Activated effector memory CD4-positive, alpha-beta T cell treated with anti-CD3 and anti-CD28 coated beads, Interleukin-2, amount 50 U/mL, for 16 hours (primary cell): ENCODE results near the gene TBR1.
A peak's percentile ranks its signal among the peaks of the same experiment; 100 is the strongest.

ENCODE experiments used
- DNase-seq: peaks from one replicate; pipeline ENCODE4 v3.0.0-alpha.2; 2020

Gene TBR1

DNA sequence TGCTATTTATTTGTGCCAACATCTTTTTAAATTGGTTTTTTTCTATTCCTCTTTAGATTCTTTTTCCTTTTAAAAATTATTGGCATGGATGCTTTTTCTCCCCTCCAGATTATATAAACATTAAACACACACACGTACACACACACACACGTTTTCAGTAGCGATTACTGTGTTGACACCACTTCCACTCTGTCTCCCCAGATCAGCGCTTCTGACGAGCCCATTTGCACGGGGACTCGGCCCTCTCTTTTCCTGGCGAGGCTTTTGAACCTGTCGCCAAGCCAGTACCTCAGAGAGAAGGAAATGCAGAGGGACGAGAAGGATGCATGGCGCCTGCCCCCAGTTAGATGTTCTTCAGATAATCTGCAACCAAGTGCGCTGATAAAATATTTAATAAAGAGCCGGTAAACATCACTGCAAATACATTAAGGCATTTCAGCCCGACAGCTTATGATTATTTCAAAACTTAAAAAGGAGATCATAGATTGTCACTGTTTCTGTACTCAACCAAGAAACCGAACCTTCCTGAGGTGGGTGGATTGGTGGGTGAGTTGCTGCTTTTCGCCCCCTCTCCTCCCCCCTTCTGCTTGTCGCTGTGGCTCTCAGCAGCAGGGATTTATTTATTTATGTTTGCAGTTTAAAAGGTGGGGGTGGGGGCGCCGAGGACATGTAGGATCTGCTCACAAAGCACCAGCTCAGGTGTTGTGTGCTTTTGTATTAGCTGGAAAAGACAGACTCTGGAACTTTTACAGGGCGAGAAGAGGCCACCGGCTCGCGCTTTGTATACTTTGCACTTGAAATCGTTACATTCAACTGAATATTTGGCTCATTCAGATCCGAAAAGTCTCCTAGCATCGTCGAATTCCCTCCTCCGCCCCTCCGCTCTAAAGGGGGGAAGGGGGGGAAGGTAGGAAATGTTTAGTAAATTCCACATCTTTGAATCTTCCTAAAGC is 787 bp upstream of the TBR1 start:
- peak; percentile 63 for DNase-seq

DNA sequence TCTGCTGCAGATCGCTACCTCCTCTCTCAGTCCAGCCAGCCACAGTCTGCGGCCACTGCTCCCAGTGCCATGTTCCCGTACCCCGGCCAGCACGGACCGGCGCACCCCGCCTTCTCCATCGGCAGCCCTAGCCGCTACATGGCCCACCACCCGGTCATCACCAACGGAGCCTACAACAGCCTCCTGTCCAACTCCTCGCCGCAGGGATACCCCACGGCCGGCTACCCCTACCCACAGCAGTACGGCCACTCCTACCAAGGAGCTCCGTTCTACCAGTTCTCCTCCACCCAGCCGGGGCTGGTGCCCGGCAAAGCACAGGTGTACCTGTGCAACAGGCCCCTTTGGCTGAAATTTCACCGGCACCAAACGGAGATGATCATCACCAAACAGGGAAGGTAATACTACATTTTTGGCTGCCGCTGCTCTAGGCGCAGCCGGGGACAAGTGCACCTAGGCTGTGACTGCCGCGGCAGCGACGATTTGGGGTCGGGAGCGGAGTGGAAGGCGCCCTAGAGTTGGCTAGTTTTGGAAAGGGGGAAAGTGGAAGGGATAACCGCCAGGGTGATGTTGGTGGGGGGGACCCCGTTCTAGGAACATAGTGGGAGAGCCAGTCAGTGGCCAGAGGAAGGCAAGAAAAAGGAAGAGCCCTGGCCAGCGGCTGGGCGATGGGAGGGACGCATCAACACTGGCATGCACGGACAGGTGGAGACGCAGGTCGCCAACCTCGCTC is 776 bp downstream of the TBR1 start:
- peak; percentile 61 for DNase-seq

DNA sequence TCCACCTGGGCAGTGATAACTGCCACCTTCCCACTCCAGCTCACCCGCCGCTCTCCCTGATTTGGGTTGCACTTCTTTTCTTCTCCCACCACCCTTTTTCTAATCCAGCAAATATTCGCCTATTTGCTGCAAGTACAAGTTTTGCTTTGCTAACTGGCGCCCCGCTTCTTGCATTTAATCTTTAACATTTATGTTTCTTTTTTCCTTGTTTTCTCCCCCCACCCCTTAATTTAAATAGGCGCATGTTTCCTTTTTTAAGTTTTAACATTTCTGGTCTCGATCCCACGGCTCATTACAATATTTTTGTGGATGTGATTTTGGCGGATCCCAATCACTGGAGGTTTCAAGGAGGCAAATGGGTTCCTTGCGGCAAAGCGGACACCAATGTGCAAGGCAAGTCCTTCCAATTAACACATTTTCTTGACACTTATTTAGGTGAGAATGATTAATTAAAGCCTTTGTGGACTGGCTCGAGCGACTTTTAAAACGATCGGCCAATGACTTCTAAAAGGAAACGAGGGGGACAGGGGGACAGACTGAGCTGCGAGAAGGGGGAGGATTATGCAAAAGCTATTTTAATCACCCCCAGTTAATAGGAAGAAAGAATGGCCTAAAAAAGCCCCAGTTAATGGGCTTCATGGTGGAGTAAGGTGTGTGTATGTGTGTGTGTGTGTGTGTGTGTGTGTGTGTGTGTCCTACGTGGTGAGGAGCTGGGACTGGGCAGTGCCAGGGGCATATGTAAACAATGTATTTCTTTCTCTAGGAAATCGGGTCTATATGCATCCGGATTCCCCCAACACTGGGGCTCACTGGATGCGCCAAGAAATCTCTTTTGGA is 1.6 kb downstream of the TBR1 start:
- no peak for DNase-seq

DNA sequence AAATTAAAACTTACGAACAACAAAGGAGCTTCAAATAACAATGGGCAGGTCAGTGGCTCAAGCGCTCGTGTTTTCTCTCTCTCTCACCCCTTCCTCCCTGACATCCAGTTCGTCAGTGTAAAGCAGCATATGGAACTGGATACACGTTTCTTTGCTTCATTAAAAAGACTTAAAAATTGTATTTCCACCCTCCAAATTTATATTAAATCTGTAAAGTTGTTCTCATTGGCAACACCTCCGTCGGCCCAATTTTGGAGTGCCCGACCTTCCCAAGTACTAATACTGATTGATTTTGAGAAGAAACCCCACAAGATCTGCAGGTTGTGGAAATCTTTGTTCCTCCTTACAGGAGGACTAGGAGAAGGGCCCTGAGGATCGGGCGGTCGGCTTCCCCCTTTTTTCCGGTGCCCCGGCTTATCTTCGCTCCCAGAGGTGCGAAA is 2.2 kb downstream of the TBR1 start:
- DNase-seq, result no peak

DNA sequence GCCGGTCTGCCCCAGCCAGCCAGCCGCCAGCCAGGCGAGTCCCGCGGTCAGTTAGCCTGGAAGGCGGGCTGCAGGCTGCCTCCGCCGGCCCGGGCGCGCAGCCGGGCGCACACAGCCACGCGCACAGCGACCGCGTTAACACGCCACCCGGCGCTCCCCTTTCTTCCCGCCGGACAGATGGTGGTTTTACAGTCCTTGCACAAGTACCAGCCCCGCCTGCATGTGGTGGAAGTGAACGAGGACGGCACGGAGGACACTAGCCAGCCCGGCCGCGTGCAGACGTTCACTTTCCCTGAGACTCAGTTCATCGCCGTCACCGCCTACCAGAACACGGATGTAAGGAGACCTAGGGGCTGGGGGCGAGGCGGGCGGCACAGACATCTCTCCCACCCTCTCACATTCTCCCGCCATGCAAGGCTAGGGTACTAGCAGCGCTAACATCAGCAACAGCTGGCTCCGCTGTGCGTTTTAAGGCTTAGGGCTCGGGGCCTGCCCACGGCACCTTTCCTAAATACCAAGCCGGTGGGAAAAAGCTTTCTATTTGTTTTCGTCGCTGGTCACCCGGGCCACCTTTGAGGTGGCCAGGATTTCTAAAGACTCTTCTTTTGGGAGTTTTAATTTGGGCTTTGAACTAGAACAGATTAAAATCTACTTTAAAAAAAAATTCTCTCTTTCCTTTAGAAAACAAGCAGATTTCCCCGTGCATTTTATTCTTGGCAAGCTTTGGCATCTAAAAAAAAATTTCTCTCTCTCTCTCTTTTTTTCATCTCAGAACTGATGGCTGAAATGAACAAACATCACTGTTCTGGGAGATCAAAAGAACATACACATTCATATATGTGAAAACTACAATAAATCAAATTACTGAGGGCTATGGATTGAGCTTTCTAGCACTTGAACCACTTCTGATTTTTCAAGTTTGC is 2.9 kb downstream of the TBR1 start:
- no peak for DNase-seq

DNA sequence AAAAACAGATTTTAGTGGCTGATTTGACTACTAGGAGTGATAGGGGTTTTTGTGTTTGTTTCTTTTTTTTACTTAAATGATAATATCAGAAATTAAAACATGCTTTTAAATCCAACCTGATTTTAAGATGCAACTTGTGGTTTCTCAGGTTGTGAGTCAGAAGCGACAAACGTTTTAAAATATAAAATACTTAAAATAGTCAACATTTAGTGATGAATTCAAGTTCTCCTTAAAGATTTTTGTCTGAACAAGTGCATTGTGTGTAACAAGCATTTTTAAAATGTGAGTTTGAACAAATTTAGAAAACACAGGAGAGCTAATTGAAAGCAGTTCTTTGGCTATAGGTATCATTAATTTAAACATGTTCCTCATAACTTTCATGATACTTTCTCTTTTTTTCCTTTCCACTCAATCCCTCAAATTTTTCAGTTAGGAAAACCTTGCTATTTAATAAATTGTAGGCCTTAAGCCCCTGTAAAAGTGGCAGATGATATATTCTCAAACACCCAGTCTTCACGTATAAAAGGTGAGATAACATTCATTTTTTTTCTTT is 3.6 kb downstream of the TBR1 start:
- DNase-seq, result no peak

DNA sequence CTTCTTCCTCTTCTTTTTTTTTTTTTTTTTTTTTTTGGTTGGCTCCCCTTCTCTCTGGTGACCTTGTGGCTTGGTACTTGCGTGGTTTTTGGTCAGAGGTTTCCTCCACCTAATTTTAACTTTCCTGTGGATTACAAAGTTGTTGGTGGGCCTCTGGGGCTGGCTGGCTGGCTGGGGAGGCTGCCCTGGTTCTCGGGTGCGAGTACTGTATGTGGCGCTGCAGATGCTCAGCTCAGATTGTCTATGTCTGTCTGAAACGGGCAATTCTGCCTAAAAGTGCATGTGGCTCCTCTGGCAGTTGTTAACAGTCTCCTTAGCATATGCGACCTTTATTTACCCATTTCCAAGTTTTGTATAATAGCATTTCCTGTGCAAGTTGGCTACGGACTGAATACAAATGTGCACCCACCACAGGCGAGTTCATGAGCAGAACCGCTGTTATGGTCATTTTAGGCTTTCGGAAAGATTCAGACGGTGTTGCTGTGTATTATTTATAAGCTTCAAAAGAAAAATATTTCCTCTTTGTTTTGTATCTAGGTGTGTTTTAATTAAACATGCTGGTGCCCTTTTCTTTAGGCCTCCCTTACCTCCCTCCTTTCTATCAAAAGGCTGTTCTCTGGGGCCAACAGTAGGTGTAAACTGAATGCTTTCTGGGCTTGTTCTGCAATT is 4.4 kb downstream of the TBR1 start:
- DNase-seq, result no peak

DNA sequence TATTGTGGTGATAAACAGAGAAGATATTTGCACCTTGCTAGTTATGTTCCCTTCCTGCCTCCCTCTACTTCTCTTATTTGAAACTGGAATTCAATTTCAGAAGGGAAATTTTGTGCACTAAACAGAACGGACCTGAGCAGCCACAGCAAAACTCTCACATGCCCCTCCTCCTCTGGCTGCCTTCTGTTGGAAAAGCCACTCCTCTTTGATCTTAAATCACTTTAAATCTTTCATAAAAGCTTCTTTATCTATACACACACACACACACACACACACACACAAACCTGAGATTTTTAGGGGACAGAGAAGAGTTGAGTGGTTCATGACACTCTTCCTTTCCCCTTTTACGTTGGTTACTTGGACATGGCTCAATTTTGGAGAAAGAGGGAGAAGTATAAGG is 5.6 kb downstream of the TBR1 start:
- no peak for DNase-seq

DNA sequence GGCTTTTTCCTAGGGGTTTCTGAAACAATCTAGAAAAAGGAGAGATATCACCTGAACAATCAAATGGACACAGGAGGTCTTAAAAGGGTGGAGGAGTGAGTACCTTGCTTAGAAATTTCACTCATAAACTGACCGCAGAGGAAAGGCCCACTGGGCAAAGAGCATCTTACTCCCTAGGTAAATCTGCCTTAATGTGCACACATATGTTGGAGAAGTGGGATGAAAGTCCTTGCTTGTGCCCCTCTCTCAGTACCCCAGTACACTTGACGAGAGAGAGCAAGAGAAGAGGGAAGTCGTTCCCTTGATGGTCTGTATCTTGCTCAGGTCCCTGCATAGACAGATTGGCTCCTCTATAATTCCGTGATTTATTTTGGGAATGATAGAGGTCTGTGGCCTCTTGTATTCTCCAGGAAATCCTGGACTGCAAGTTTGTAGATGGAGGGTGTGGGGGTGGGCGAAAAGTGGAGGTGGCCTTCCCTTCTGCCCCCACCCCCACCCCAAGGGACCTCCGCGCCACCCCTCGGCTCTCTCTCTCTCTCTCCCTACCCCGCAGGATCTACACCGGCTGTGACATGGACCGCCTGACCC is 6.8 kb downstream of the TBR1 start:
- DNase-seq, result no peak

DNA sequence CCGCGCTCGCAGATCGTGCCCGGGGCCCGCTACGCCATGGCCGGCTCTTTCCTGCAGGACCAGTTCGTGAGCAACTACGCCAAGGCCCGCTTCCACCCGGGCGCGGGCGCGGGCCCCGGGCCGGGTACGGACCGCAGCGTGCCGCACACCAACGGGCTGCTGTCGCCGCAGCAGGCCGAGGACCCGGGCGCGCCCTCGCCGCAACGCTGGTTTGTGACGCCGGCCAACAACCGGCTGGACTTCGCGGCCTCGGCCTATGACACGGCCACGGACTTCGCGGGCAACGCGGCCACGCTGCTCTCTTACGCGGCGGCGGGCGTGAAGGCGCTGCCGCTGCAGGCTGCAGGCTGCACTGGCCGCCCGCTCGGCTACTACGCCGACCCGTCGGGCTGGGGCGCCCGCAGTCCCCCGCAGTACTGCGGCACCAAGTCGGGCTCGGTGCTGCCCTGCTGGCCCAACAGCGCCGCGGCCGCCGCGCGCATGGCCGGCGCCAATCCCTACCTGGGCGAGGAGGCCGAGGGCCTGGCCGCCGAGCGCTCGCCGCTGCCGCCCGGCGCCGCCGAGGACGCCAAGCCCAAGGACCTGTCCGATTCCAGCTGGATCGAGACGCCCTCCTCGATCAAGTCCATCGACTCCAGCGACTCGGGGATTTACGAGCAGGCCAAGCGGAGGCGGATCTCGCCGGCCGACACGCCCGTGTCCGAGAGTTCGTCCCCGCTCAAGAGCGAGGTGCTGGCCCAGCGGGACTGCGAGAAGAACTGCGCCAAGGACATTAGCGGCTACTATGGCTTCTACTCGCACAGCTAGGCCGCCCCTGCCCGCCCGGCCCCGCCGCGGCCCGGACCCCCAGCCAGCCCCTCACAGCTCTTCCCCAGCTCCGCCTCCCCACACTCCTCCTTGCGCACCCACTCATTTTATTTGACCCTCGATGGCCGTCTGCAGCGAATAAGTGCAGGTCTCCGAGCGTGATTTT is 7.6 kb downstream of the TBR1 start:
- no peak for DNase-seq

DNA sequence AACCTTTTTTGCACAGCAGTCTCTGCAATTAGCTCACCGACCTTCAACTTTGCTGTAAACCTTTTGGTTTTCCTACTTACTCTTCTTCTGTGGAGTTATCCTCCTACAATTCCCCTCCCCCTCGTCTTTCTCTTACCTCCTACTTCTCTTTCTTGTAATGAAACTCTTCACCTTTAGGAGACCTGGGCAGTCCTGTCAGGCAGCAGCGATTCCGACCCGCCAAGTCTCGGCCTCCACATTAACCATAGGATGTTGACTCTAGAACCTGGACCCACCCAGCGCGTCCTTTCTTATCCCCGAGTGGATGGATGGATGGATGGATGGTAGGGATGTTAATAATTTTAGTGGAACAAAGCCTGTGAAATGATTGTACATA is 8.3 kb downstream of the TBR1 start:
- DNase-seq, result no peak

DNA sequence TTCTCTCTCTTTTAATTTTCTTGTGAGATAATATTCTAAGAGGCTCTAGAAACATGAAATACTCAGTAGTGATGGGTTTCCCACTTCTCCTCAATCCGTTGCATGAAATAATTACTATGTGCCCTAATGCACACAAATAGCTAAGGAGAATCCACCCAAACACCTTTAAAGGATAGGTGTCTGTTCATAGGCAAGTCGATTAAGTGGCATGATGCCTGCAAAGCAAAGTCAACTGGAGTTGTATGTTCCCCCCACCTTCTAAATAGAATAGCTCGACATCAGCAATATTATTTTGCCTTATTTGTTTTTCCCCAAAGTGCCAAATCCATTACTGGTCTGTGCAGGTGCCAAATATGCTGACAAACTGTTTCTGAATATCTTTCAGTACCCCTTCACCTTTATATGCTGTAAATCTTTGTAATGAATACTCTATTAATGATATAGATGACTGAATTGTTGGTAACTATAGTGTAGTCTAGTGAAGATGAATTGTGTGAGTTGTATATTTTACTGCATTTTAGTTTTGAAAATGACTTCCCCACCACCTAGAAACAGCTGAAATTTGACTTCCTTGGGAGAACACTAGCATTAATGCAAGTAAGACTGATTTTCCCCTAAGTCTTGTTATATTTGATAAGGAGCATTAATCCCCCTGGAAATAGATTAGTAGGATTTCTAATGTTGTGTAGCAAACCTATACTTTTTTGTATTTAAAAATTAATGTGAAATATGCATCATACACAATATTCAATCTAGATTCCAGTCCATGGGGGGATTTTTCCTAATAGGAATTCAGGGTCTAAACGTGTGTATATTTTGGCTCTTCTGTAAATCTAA is 9.0 kb downstream of the TBR1 start:
- DNase-seq, result no peak

DNA sequence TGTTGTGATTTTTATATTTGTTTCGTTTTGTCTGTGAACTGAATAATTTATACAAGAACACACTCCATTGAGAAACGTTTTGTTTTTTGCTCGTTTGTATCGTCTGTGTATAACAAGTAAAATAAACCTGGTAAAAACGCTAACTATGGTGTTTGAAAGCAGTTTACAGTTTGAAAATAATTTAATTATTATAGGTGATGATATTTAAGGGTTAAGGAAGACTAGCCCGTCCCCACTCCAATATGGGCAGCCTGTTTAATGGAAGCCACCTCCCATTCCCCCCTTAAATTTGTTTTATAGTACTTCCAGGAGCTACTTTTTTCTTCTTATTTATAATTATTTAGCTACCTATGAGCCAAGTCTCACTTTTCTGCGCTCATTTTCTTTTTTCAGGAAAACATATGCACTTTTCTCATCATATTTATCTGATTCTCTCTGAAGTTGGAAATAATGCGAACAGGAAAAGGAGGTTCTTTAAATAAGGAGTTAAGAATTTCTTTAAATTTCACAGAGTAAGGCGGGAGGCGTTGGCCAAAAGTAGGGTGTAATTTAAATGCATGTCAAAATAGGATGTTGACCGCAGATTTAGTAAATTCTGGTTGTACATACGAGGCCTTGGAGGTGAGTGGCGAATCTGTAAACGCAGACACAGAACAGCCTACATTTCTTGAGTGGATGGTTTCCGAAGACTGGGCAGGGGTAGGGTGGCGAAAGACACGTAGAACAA is 9.8 kb downstream of the TBR1 start:
- no peak for DNase-seq

DNA sequence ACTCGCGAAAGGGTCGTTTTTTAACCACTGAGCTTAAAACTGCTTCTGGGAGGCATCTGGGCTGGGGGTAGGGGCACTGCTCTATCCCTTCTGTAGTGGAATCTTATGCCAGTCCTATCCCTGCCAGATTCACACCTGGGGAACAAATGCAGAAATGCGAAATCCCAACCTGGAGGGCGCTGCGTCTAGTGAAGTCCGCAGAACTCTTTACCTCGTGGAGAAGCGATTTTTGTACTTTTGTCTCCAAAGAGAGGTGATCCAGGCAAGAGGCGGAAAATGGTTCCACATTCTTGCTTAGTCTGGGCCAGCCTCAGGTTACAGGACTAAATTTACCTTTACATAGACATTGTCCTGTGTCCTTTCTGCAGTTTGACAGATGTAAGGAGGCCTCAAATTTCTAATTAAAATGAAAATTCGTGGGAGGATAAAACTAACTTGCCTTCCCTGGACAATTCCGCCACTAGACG is 10.4 kb downstream of the TBR1 start:
- DNase-seq, result no peak

DNA sequence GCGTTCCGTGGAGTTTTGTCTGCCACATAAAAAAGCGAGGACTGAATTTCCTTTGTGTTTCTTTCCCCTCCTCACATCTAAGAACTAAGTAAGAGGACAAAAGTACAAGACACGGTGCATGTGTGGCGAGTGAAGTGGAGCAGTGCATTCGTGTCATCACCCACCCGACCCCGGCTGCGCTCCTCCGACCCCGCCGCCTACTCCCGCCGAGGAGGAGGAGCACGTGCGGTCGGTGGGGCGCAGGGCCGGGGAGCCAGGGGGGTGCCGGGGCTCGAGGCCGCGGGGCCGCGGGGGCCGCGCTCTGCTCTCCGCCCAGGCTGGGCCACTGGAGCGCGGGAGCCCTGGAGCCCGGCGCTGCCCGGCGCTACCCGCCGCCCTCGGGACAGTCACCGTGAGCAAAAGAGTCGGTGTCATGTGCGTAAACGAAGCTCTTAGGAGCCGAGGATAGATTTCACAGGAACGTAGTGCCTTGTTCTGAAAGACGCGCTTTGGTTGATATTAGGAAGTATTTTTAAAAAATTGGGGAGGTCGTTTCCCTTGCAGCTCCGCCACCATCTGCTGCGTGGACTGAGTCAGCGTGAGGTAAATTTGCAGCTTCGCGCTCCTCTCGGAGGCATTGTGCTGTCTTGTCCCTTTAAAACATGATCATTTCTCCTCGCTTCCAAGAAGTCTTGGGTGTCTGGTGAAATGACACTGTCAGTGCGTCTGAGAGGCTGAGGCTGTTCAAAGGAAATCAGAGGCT is 11.0 kb downstream of the TBR1 start:
- no peak for DNase-seq

DNA sequence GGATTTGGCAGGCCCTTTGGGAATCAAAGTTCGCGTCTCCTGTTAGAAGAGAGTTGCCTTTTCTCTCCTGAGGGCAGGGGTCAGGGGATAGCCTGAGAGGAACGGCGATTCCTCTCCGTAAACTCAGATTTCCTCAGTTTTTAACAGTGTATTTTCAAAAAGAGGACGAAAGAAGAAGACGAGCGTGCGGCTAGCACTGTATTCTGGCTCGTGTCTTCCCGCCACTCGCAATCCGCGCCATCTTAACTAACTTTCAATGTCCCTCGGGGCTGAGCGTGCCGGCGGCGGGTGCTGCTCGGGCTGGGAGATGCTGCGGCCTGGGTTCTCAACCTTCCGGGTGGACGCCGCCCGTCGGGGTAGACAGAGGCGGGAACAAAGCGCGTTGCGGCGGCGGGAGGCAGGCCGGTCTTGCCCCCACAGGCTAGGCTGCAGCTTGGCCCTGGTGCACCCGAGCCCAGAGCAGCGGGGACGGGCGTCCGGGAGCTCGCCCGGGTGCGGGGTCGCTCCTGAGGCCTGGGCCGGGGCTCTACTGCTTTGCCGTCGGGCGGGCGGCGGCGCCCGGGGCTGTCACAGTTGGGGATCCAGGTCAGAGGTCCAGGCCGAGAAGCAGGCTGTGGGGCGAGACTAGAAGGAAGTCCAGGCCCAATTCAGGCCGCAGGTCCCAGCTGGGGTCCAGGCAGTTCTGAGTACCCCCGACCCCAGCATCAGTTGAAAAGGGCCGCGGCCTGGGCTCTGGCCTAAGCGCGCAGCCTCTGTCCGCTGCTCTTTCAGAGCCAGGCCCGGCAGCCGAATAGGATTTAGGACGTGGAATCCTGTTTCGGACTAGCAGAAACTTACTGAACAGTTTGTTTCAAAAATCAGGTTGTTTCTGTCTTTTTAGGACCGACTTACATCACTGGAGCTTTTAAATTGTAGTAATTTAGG is 11.8 kb downstream of the TBR1 start:
- DNase-seq, result no peak
